ENCODE data around the gene RGS18. TPM values are rescaled to one million over a fixed set of nuclear protein-coding genes. Genes with fewer than 3 reads are reported as not detected.
"Not testable (repeated sequence)": the region's sequence is repeated elsewhere in the genome, so short reads cannot be mapped to it uniquely, and the experiment has no call there.

Gene RGS18
- total RNA-seq, 2 experiments from 2014 or later: 0.28 to 0.62 TPM

GRCh38 chr1:192171123-192171522 is 12.9 kb downstream of the RGS18 start:
- no peak overlapping the region for H3K27ac Mint-ChIP-seq
- POLR2A ChIA-PET: no interaction called here
- H3K4me1 Mint-ChIP-seq: no peaks in the 10 kb centered on the region
- no peaks in the 10 kb centered on the region for H3K9me3 Mint-ChIP-seq
- no peak for ATAC-seq (ENCODE audit: low read depth)
- H3K27me3 Mint-ChIP-seq: no peaks in the 10 kb centered on the region
- no peak for DNase-seq
- no peak overlapping the region for H3K4me3 Mint-ChIP-seq
- no peaks in the 10 kb centered on the region for H3K36me3 Mint-ChIP-seq

GRCh38 chr1:192175971-192176370 is 17.7 kb downstream of the RGS18 start:
- DNase-seq (no peak), ATAC-seq (ENCODE audit: low read depth) (no peak)
- H3K9me3 Mint-ChIP-seq: no peaks in the 10 kb centered on the region
- POLR2A ChIA-PET: no interaction called here
- no peaks in the 10 kb centered on the region for H3K36me3 Mint-ChIP-seq
- H3K27me3 Mint-ChIP-seq: no peaks in the 10 kb centered on the region
- H3K4me1 Mint-ChIP-seq: no peaks in the 10 kb centered on the region
- no peak overlapping the region for H3K4me3 Mint-ChIP-seq
- no peak overlapping the region for H3K27ac Mint-ChIP-seq

DNA sequence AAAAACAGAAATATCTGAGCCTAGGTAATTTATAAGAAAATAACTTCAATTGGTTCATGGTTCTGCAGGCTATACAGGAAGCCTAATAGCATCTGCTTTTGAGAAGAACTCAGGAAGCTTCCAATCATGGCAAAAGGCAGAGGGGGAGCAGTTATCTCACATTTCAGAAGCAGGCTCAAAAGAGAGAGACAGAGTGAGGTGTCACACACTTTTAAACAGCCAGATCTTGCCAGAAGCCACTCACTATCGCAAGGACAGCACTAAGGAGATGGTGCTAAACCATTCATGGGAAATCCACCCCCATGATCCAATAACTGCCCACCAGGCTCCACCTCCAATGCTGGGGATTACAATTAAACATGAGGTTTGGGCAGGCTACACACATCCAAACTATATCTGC is 25.5 kb downstream of the RGS18 start:
- no peaks in the 10 kb centered on the region for H3K27me3 Mint-ChIP-seq
- H3K4me1 Mint-ChIP-seq: no peaks in the 10 kb centered on the region
- ATAC-seq (ENCODE audit: low read depth) (no peak), DNase-seq (no peak)
- no peaks in the 10 kb centered on the region for H3K9me3 Mint-ChIP-seq
- no peak overlapping the region for H3K27ac Mint-ChIP-seq
- no peaks in the 10 kb centered on the region for H3K36me3 Mint-ChIP-seq
- POLR2A ChIA-PET: no interaction called here
- no peak overlapping the region for H3K4me3 Mint-ChIP-seq

DNA sequence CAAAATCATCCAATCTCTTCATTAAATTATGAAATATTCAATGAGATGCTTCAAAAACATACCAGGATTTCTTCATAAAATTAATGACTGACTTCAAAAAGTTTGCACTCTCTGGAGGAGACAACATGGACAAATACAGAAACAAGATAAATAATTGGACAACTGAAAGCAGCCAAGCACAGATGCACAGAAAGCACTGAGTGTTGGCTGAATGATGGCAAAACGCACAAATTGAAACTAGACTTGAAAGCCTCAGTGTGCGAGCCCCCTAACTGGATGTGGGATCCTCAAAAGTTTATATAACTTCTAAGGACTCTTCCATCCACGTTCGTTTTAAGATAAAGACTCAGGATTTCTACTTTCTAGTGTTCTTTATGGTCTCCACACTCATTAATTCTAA is 27.9 kb downstream of the RGS18 start:
- H3K36me3 Mint-ChIP-seq: no peaks in the 10 kb centered on the region
- no peaks in the 10 kb centered on the region for H3K27me3 Mint-ChIP-seq
- DNase-seq (no peak), ATAC-seq (ENCODE audit: low read depth) (no peak)
- H3K27ac Mint-ChIP-seq: no peak overlapping the region
- no peaks in the 10 kb centered on the region for H3K9me3 Mint-ChIP-seq
- POLR2A ChIA-PET: no interaction called here
- no peaks in the 10 kb centered on the region for H3K4me1 Mint-ChIP-seq
- H3K4me3 Mint-ChIP-seq: no peak overlapping the region

DNA sequence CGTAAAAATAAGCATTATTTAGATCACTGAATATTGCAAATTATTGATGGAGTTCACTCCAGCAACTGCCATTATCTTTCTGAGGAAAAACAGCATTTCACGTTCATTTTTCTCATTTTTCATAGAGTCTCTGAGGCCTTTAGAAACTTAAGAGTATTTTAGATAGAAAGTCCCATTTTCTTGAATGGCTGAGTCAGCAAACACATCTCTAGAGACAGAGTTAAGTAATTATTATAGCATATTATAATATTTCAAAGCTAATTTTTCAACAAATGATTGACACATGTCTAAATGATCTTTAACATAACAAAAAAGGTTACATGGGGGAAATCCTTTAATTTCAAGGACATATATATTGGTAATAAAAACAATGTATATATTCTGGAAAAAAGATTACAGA is 31.8 kb downstream of the RGS18 start:
- H3K9me3 Mint-ChIP-seq: no peaks in the 10 kb centered on the region
- DNase-seq (no peak), ATAC-seq (ENCODE audit: low read depth) (no peak)
- no peaks in the 10 kb centered on the region for H3K4me1 Mint-ChIP-seq
- H3K27ac Mint-ChIP-seq: no peak overlapping the region
- no peak overlapping the region for H3K4me3 Mint-ChIP-seq
- H3K36me3 Mint-ChIP-seq: no peaks in the 10 kb centered on the region
- POLR2A ChIA-PET: no interaction called here
- H3K27me3 Mint-ChIP-seq: no peaks in the 10 kb centered on the region

GRCh38 chr1:192201303-192201702 is 43.0 kb downstream of the RGS18 start:
- POLR2A ChIA-PET: no interaction called here
- Mint-ChIP-seq H3K27me3 (no peaks in the 10 kb centered on the region), H3K4me3 (no peak overlapping the region), H3K9me3 (peaks cover 7% of the 10 kb centered on the region), H3K4me1 (no peaks in the 10 kb centered on the region), H3K27ac (no peak overlapping the region), H3K36me3 (no peaks in the 10 kb centered on the region)
- DNase-seq (no peak), ATAC-seq (ENCODE audit: low read depth) (no peak)

- POLR2A ChIA-PET: no interaction called here
- Mint-ChIP-seq H3K27ac (no peak overlapping the region), H3K4me1 (no peaks in the 10 kb centered on the region), H3K36me3 (no peaks in the 10 kb centered on the region), H3K27me3 (no peaks in the 10 kb centered on the region), H3K9me3 (no peaks in the 10 kb centered on the region), H3K4me3 (no peak overlapping the region)
- DNase-seq: no peak
- ATAC-seq (ENCODE audit: low read depth): no peak
These were observed 66.1 kb downstream of the RGS18 start for GRCh38 chr1:192224396-192224795.

DNA sequence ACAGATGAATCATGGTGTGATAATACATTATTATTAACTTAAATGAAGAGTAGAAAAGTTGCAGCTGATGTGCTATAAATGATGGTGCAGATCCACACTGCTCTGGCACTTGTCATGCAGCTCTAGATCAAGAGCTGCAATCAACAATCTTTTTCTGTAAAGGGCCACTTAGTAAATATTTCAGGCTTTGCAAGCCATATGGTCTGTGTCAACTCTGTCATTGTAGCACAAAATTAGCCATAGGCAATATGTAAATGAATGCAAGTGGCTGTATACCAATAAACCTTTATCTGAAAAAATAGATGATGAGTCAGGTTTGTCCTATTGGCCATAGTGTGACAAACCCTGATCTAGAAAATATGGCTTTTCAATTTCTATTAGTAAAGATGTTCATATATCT is 66.6 kb downstream of the RGS18 start:
- Mint-ChIP-seq H3K36me3 (no peaks in the 10 kb centered on the region), H3K27me3 (no peaks in the 10 kb centered on the region), H3K4me1 (no peaks in the 10 kb centered on the region), H3K9me3 (no peaks in the 10 kb centered on the region), H3K4me3 (no peak overlapping the region), H3K27ac (no peak overlapping the region)
- no peak for DNase-seq
- no peak for ATAC-seq (ENCODE audit: low read depth)
- POLR2A ChIA-PET: no interaction called here

GRCh38 chr1:192225266-192225665 is 67.0 kb downstream of the RGS18 start:
- Mint-ChIP-seq H3K4me1 (no peaks in the 10 kb centered on the region), H3K9me3 (no peaks in the 10 kb centered on the region), H3K4me3 (no peak overlapping the region), H3K36me3 (no peaks in the 10 kb centered on the region), H3K27me3 (no peaks in the 10 kb centered on the region), H3K27ac (no peak overlapping the region)
- no peak for ATAC-seq (ENCODE audit: low read depth)
- POLR2A ChIA-PET: no interaction called here
- no peak for DNase-seq

DNA sequence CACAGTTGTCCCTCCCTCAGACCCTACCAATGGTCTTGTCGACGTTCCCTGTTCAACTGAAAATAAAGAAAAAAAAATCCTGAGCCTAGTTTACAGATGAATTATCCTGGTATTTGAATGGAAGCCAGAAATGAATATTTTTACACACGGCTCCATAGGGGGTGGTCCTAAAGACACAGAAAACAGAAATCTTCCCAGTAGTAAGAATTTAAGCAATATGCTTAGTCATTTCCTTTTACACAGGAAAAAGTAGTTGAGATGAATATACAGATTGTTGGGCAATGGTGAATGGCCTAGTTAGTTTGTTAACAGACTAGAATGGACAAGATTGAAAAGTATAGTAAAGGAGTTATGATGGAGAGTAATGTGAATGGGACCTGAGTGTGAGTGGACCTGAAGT is 67.4 kb downstream of the RGS18 start:
- no peaks in the 10 kb centered on the region for H3K9me3 Mint-ChIP-seq

DNA sequence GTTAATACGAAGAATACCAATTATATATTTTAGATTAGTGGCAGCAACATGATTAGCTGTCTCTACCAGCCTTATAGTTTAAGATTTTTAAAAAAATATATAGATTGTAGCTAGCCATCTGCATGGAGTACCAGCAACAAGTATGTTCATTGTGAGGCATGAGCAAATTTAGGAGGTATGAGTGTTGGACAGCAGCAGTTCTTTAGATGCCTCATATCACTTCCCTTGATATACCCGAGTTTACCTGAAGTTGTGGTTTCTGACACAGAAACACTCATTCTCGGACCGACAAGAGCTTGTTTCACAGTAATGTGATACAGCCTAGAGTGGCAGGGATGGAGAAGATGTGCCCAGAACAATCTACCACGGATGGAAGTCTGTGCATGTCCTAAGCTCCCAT is 69.1 kb downstream of the RGS18 start:
- DNase-seq: no peak
- H3K36me3 Mint-ChIP-seq: no peaks in the 10 kb centered on the region
- no peaks in the 10 kb centered on the region for H3K9me3 Mint-ChIP-seq
- no peaks in the 10 kb centered on the region for H3K4me1 Mint-ChIP-seq
- POLR2A ChIA-PET: no interaction called here
- no peak overlapping the region for H3K4me3 Mint-ChIP-seq
- H3K27ac Mint-ChIP-seq: no peak overlapping the region
- no peaks in the 10 kb centered on the region for H3K27me3 Mint-ChIP-seq
- no peak for ATAC-seq (ENCODE audit: low read depth)

More for the DNA sequence above, 67.4 kb downstream of the RGS18 start:
- DNase-seq: no peak
- no peak overlapping the region for H3K4me3 Mint-ChIP-seq
- no peak for ATAC-seq (ENCODE audit: low read depth)
- POLR2A ChIA-PET: no interaction called here
- H3K36me3 Mint-ChIP-seq: no peaks in the 10 kb centered on the region
- no peak overlapping the region for H3K27ac Mint-ChIP-seq
- no peaks in the 10 kb centered on the region for H3K27me3 Mint-ChIP-seq
- no peaks in the 10 kb centered on the region for H3K4me1 Mint-ChIP-seq

DNA sequence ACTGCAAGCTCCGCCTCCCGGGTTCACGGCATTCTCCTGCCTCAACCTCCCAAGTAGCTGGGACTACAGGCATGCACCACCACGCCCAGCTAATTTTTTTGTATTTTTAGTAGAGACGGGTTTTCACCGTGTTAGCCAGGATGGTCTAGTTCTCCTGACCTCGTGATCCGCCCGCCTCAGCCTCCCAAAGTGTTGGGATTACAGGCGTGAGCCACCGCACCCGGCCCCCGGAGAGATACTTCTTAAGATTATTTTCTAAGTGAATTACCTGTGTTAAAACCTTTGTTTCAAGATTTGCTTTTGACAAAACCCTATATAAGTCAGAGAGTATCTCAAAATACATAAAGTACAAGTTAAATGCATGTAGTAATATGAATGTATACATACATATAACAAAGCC is 69.7 kb downstream of the RGS18 start:
- DNase-seq; H3K4me3 Mint-ChIP-seq; H3K27me3 Mint-ChIP-seq; H3K27ac Mint-ChIP-seq; H3K9me3 Mint-ChIP-seq; POLR2A ChIA-PET; ATAC-seq (ENCODE audit: low read depth); H3K36me3 Mint-ChIP-seq; H3K4me1 Mint-ChIP-seq: not testable (repeated sequence)

- Mint-ChIP-seq H3K27ac (no peak overlapping the region), H3K9me3 (no peaks in the 10 kb centered on the region), H3K27me3 (no peaks in the 10 kb centered on the region), H3K36me3 (no peaks in the 10 kb centered on the region), H3K4me3 (no peak overlapping the region), H3K4me1 (no peaks in the 10 kb centered on the region)
- DNase-seq: no peak
- POLR2A ChIA-PET: no interaction called here
- no peak for ATAC-seq (ENCODE audit: low read depth)
These were observed 74.7 kb downstream of the RGS18 start for GRCh38 chr1:192232817-192233417.

- no peak overlapping the region for H3K27ac Mint-ChIP-seq
- POLR2A ChIA-PET: no interaction called here
- no peaks in the 10 kb centered on the region for H3K27me3 Mint-ChIP-seq
- DNase-seq: no peak
- no peaks in the 10 kb centered on the region for H3K9me3 Mint-ChIP-seq
- no peaks in the 10 kb centered on the region for H3K4me1 Mint-ChIP-seq
- no peak for ATAC-seq (ENCODE audit: low read depth)
- H3K4me3 Mint-ChIP-seq: no peak overlapping the region
- H3K36me3 Mint-ChIP-seq: no peaks in the 10 kb centered on the region
These were observed 76.9 kb downstream of the RGS18 start for GRCh38 chr1:192235127-192235526.

All from activated naive CD8-positive, alpha-beta T cell treated with anti-CD3 and anti-CD28 coated beads, Interleukin-2, amount 10 ng/mL, durations not matched to agents 7 days and 5 days (primary cell).